ENCODE results near the gene TMEM9B. TPM values are rescaled to one million over a fixed set of nuclear protein-coding genes. Genes with fewer than 3 reads are reported as not detected.

TMEM9B gene
- total RNA-seq, 1 donor from 2014 or later = 31.3 TPM

DNA sequence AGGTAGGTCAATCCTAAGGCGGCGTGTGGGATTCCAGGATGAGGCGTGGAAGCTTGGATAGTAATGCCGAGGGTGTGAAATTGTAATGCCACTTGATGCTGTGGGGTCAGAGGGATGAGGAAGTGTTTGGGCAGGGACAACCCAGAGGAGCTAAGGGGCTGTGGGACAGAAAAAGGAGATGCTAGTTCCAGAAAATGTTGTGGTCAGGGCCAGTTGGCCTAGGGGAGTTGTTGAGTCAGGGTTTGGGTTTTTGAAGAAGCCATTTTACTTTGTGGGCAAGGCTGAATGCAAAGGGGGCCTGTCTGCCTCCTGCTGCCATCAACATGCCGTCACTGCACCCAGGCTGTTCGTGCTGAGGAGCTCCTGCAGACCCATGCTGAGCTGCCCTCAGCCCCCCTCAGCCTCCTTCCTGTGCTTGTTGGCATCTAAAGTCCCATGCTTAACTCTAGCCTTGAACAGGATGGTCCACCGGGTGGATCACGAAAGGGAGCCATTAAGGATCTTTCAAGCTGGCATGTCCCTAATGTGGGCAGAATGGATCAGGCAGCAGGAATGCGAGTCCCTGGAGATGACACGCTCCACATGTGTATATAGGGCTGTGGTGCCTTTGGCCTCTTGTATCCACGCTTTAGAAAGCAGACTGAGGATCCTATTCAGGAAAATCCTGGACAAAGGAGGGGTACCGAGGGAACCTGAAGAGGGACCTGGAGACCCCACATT lies 33.6 kb downstream of the TMEM9B start:
- DNase-seq (ENCODE audit: low read depth, low spot score) = no peak

DNA sequence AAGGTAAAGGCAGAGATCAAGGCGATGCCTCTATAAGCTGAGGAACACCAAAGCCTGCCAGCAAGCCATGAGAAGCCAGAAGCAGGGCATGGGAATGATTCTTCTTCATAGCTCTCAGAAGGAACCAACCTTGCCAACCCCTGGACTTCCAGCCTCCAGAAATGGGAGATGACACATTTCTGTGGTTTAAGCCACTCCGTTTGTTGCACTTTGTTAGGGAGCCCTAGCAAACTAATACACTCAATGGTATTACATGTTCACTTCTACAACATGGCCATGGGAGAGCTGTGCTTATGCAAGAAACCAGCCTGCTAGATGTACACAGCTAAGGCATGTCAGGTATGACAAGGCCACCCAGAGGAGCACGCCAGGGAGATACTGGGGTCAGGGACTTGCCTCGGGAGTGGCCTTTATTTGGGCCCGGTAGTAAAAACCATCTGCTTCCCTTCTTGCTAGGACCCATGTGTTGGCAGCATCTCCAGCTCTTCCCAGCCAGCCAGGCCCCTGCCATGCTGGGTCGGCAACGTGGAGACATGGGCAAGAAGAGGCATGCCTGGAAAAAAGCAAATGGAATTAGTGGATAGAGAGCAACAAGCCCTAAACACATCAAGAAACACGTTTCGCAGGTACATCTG lies 35.1 kb downstream of the TMEM9B start:
- no peak for DNase-seq (ENCODE audit: low read depth, low spot score)

- no peak for DNase-seq (ENCODE audit: low read depth, low spot score)
Measured at GRCh38 chr11:8928205-8928604, 36.0 kb downstream of the TMEM9B start.

GRCh38 chr11:8927233-8927632 lies 37.0 kb downstream of the TMEM9B start:
- DNase-seq (ENCODE audit: low read depth, low spot score) = no peak

- no peak for DNase-seq (ENCODE audit: low read depth, low spot score)
Measured at GRCh38 chr11:8926236-8926635, 38.0 kb downstream of the TMEM9B start.

GRCh38 chr11:8925711-8926110 lies 38.5 kb downstream of the TMEM9B start:
- no peak for DNase-seq (ENCODE audit: low read depth, low spot score)

DNA sequence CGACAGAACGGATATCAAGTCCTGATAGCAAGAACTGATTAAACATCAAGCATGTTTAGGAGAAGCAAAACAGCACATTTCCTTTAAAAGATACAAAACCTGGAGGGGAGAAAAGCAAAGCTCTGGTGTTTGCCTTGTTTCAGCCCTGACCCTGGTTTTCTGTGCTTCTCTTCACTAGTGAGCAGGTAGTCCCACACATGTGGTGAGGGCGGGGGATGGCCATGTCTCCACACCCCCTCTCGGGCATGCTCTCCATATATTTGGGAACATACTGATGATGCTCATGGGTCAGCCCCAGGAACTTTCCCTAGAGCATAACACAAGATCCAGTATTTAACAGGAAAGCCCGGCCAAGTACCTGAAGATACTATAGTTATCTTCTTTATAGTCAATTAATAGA lies 41.6 kb downstream of the TMEM9B start:
- no peak for DNase-seq (ENCODE audit: low read depth, low spot score)

GRCh38 chr11:8917157-8917825 lies 47.0 kb downstream of the TMEM9B start:
- DNase-seq (ENCODE audit: low read depth, low spot score) = no peak

- DNase-seq (ENCODE audit: low read depth, low spot score) = no peak
Measured at GRCh38 chr11:8914661-8915018, 49.6 kb downstream of the TMEM9B start.

DNA sequence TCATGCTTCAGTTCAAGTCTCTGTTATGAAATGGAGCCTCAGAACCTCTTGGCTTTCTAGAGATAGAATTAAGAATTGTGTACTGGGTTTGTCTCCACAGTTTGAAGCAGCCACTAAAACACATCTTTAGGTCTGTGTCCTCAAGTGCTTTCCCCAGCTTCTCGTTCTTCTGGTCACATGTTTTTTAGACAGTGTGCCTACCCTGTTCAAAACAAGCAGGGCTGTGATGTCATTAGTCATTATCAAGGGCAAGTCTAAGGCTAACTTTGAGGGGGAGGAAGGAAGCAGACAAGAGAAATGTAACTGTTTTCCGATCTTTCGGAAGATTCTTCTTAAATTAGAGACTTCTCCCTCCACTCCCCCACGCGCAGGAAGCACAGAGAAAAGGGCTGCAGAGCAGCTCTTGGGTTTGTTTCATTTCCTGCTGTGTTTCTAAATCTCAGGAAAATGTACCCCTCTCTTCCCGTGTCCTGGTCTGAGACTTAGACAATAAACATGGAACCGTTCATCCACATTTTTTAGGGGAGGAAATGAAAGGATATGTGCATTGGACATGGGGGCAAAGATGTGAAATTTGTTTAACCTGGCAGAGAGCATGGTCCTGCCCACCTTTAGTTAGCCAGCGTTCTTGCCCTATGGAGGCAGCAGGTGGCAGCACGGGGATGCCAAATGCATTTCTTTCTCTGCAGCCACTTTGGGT lies 50.1 kb downstream of the TMEM9B start:
- DNase-seq (ENCODE audit: low read depth, low spot score) = no peak

- DNase-seq (ENCODE audit: low read depth, low spot score) = peak; percentile 80
Measured at GRCh38 chr11:8911029-8911823, 53.0 kb downstream of the TMEM9B start, which contains the start of gene AKIP1. Gene AKIP1, plus strand, starts transcription at chr11:8911189. Its CDS starts 261 bp downstream, at chr11:8911450.

- no peak for DNase-seq (ENCODE audit: low read depth, low spot score)
Measured at GRCh38 chr11:8910649-8911026, 53.6 kb downstream of the TMEM9B start.

DNA sequence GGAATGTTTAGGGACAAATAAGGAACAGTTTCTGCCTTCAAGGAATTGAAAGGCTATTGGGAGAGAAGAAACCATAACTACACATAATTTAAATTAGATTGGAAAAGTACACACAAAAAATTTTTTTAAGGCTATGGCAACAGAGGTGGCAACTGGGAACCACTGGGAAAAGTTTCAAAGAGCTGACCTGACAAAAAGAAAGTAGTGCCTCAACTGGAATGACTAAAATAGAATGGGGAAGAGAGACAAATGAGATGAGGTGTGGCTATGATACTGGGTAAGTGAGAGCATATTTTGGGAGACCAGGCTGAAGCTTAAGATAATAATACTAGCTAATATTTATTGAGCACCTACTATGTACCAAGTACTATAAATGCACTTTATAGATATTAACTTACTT lies 56.1 kb downstream of the TMEM9B start:
- no peak for DNase-seq (ENCODE audit: low read depth, low spot score)

- DNase-seq (ENCODE audit: low read depth, low spot score) = no peak
Measured at GRCh38 chr11:8907116-8907515, 57.1 kb downstream of the TMEM9B start.

DNA sequence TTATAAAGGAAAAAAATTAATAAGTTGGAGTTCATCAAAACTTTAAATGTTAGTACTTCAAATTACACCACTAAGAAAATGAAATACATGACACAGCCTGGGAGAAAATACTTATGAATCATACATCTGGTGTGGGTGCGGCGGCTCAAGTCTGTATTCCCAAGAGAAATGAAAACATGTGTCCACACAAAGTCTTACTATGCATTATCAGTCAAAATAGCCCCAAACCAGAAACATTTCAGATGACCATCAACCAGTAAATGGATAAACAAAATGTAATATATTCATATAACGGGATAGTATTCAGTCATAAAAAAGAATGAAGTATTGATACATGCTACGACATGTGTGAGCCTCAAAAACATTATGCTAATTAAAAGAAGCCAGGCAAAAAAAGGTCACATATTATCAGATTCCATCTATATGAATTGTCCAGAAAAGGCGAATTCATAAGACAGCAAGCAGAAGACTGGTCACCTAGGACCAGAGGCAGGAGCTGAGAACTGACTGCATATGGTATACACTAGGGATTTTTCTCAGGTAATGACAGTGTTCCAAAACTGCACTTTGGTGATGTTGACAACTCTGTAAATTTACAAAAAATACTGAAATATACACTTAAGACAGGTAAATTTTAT lies 58.6 kb downstream of the TMEM9B start:
- no peak for DNase-seq (ENCODE audit: low read depth, low spot score)

GRCh38 chr11:8899119-8899753 lies 65.0 kb downstream of the TMEM9B start:
- no peak for DNase-seq (ENCODE audit: low read depth, low spot score)
